Measurements from ENCODE around the gene C1orf87. TPM values are rescaled to one million over a fixed set of nuclear protein-coding genes. Genes with fewer than 3 reads are reported as not detected.

Gene C1orf87
- total and polyA plus RNA-seq, 2 donors from 2014 or later: 0.38 to 0.45 TPM

GRCh38 chr1:60113596-60113995 is 40.0 kb upstream of the C1orf87 start:
- Histone ChIP-seq H3K9ac (ENCODE audit: low read length in 3 of 3) (no peak overlapping the region), H3K4me3 (ENCODE audit: low read length in 3 of 3) (no peak overlapping the region), H3K9me3 (ENCODE audit: control insufficient read depth in 2 of 3, insufficient read depth in 1 of 3, low read length in 3 of 3) (no peaks in the 10 kb centered on the region), H3K27ac (ENCODE audit: low read depth in 2 of 2, low read length in 2 of 2) (no peak overlapping the region), H3K4me1 (ENCODE audit: control insufficient read depth in 2 of 3, insufficient read depth in 2 of 3, low read depth in 1 of 3, low read length in 3 of 3) (no peaks in the 10 kb centered on the region), H3K27me3 (ENCODE audit: control insufficient read depth, insufficient read depth, low read length) (no peaks in the 10 kb centered on the region), H3K36me3 (ENCODE audit: control insufficient read depth in 2 of 3, insufficient read depth in 3 of 3, low read length in 3 of 3) (no peaks in the 10 kb centered on the region)
- no peak for FAIRE-seq
- intact Hi-C loops (cut with DNase I): no loop called here
- no peak for DNase-seq
- TF ChIP-seq, protein P1, sequence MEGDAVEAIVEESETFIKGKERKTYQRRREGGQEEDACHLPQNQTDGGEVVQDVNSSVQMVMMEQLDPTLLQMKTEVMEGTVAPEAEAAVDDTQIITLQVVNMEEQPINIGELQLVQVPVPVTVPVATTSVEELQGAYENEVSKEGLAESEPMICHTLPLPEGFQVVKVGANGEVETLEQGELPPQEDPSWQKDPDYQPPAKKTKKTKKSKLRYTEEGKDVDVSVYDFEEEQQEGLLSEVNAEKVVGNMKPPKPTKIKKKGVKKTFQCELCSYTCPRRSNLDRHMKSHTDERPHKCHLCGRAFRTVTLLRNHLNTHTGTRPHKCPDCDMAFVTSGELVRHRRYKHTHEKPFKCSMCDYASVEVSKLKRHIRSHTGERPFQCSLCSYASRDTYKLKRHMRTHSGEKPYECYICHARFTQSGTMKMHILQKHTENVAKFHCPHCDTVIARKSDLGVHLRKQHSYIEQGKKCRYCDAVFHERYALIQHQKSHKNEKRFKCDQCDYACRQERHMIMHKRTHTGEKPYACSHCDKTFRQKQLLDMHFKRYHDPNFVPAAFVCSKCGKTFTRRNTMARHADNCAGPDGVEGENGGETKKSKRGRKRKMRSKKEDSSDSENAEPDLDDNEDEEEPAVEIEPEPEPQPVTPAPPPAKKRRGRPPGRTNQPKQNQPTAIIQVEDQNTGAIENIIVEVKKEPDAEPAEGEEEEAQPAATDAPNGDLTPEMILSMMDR (IDR thresholded peaks at IDR 0.05; ENCODE audit: borderline replicate concordance, extremely low read depth, insufficient read depth): no peak

DNA sequence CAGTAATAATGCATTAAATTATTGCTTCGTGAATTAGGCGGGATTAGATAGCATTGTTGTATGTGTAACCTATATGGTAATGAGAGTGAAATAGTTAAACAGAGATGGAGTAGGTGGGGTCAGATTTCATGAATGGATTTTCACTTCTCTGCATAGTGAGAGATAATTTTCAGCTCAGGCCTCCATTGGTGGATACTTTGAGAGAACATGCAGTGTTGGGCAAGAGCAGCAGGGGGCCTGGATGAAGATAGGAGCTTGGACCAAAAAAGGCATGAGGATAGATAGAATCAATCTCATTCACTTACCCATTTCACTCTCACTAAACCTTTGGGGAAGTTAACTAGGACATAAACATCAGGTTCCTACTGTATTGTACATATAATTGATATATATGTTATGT is 39.5 kb upstream of the C1orf87 start:
- no peaks in the 10 kb centered on the region for H3K9me3 ChIP-seq (ENCODE audit: control insufficient read depth in 2 of 3, insufficient read depth in 1 of 3, low read length in 3 of 3)
- H3K27ac ChIP-seq (ENCODE audit: low read depth in 2 of 2, low read length in 2 of 2): no peak overlapping the region
- H3K9ac ChIP-seq (ENCODE audit: low read length in 3 of 3): no peak overlapping the region
- H3K36me3 ChIP-seq (ENCODE audit: control insufficient read depth in 2 of 3, insufficient read depth in 3 of 3, low read length in 3 of 3): no peaks in the 10 kb centered on the region
- FAIRE-seq (no peak), DNase-seq (no peak)
- intact Hi-C loops (cut with DNase I): no loop called here
- H3K4me3 ChIP-seq (ENCODE audit: low read length in 3 of 3): no peak overlapping the region
- H3K27me3 ChIP-seq (ENCODE audit: control insufficient read depth, insufficient read depth, low read length): no peaks in the 10 kb centered on the region
- H3K4me1 ChIP-seq (ENCODE audit: control insufficient read depth in 2 of 3, insufficient read depth in 2 of 3, low read depth in 1 of 3, low read length in 3 of 3): no peaks in the 10 kb centered on the region
- TF ChIP-seq, protein P1 (IDR thresholded peaks at IDR 0.05; ENCODE audit: borderline replicate concordance, extremely low read depth, insufficient read depth): no peak

DNA sequence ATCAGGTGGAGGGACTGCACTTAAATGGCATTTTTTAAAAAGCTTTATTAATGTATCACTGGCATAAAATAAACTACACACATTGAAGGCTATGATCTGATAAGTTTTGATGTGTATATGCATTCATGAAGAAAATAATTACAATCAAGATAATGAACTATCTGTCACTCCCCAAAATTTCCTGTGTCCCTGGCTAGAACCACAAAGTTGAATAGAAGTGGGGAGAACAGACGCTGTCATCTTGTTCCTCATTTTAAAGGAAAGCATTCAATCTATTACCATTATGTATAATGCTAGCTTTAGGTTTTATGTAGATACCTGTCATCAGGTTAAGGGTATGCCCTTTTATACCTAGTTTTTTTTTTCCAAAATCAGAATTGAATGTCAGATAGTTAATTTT is 38.1 kb upstream of the C1orf87 start:
- intact Hi-C loops (cut with DNase I): no loop called here
- H3K27ac ChIP-seq (ENCODE audit: low read depth in 2 of 2, low read length in 2 of 2): no peak overlapping the region
- H3K9me3 ChIP-seq (ENCODE audit: control insufficient read depth in 2 of 3, insufficient read depth in 1 of 3, low read length in 3 of 3): no peaks in the 10 kb centered on the region
- peak; percentile 3 for FAIRE-seq
- no peak for DNase-seq
- no peaks in the 10 kb centered on the region for H3K4me1 ChIP-seq (ENCODE audit: control insufficient read depth in 2 of 3, insufficient read depth in 2 of 3, low read depth in 1 of 3, low read length in 3 of 3)
- H3K9ac ChIP-seq (ENCODE audit: low read length in 3 of 3): no peak overlapping the region
- no peaks in the 10 kb centered on the region for H3K27me3 ChIP-seq (ENCODE audit: control insufficient read depth, insufficient read depth, low read length)
- H3K36me3 ChIP-seq (ENCODE audit: control insufficient read depth in 2 of 3, insufficient read depth in 3 of 3, low read length in 3 of 3): no peaks in the 10 kb centered on the region
- TF ChIP-seq, protein P1 (IDR thresholded peaks at IDR 0.05; ENCODE audit: borderline replicate concordance, extremely low read depth, insufficient read depth): no peak
- no peak overlapping the region for H3K4me3 ChIP-seq (ENCODE audit: low read length in 3 of 3)

DNA sequence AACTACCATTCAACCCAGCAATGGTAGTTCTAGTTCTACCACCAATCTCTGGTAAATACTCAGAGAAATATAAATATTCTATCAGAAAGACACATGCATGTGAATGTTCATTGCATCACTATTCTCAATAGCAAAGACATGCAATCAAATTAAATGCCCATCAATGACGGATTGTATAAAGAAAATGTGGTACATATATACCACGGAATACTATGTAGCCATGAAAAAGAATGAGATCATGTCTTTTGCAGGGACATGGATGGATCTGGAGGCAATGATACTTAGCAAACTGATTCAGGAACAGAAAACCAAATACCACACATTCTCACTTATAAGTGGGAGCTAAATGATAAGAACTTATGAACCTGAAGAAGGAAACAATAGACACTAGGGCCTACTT is 37.5 kb upstream of the C1orf87 start:
- TF ChIP-seq, protein P1 (IDR thresholded peaks at IDR 0.05; ENCODE audit: borderline replicate concordance, extremely low read depth, insufficient read depth): no peak
- FAIRE-seq: no peak

More for the DNA sequence above, 37.5 kb upstream of the C1orf87 start:
- no peaks in the 10 kb centered on the region for H3K27me3 ChIP-seq (ENCODE audit: control insufficient read depth, insufficient read depth, low read length)
- intact Hi-C loops (cut with DNase I): no loop called here
- no peak overlapping the region for H3K4me3 ChIP-seq (ENCODE audit: low read length in 3 of 3)
- DNase-seq: no peak
- no peak overlapping the region for H3K27ac ChIP-seq (ENCODE audit: low read depth in 2 of 2, low read length in 2 of 2)
- no peaks in the 10 kb centered on the region for H3K36me3 ChIP-seq (ENCODE audit: control insufficient read depth in 2 of 3, insufficient read depth in 3 of 3, low read length in 3 of 3)
- H3K4me1 ChIP-seq (ENCODE audit: control insufficient read depth in 2 of 3, insufficient read depth in 2 of 3, low read depth in 1 of 3, low read length in 3 of 3): no peaks in the 10 kb centered on the region
- no peaks in the 10 kb centered on the region for H3K9me3 ChIP-seq (ENCODE audit: control insufficient read depth in 2 of 3, insufficient read depth in 1 of 3, low read length in 3 of 3)
- H3K9ac ChIP-seq (ENCODE audit: low read length in 3 of 3): no peak overlapping the region
